ENCODE data around the gene SLC35F6. TPM values are rescaled to one million over a fixed set of nuclear protein-coding genes. Genes with fewer than 3 reads are reported as not detected.
A peak's percentile ranks its signal among the peaks of the same experiment; 100 is the strongest.

SLC35F6 gene
- total RNA-seq, 1 donor, result 83.6 TPM

GRCh38 chr2:26801328-26801727, 37.2 kb downstream of the SLC35F6 start:
- TF ChIP-seq CTCF (IDR thresholded peaks at IDR 0.05; ENCODE audit: extremely low read depth, low read depth, low read length), result no peak
- Histone ChIP-seq H4K20me1 (ENCODE audit: insufficient read depth, low read length) (no peaks in the 10 kb centered on the region), H3K4me3 (ENCODE audit: insufficient read depth, low read length) (no peak overlapping the region), H3K79me2 (ENCODE audit: insufficient read depth, low read length) (no peaks in the 10 kb centered on the region), H3K27ac (ENCODE audit: low read depth, low read length) (no peak overlapping the region), H3K4me2 (ENCODE audit: insufficient read depth, low read length) (no peak overlapping the region), H3K9me3 (ENCODE audit: low read depth, low read length) (no peaks in the 10 kb centered on the region), H2AFZ (ENCODE audit: low read length) (no peak overlapping the region), H3K4me1 (ENCODE audit: insufficient read depth, low read length) (peaks cover 3% of the 10 kb centered on the region), H3K27me3 (ENCODE audit: insufficient read depth, low read length) (no peaks in the 10 kb centered on the region), H3K36me3 (ENCODE audit: insufficient read depth, low read length) (peaks cover 3% of the 10 kb centered on the region)
- DNase-seq (ENCODE audit: insufficient read length, low spot score, missing footprints), result no peak

GRCh38 chr2:26801796-26802195, 37.7 kb downstream of the SLC35F6 start:
- no peak for DNase-seq (ENCODE audit: insufficient read length, low spot score, missing footprints)
- no peak overlapping the region for H2AFZ ChIP-seq (ENCODE audit: low read length)
- H3K27ac ChIP-seq (ENCODE audit: low read depth, low read length), result no peak overlapping the region

GRCh38 chr2:26805241-26805676, 41.2 kb downstream of the SLC35F6 start:
- no peaks in the 10 kb centered on the region for H4K20me1 ChIP-seq (ENCODE audit: insufficient read depth, low read length)
- H3K79me2 ChIP-seq (ENCODE audit: insufficient read depth, low read length), result no peaks in the 10 kb centered on the region
- H3K36me3 ChIP-seq (ENCODE audit: insufficient read depth, low read length), result no peaks in the 10 kb centered on the region
- H3K9me3 ChIP-seq (ENCODE audit: low read depth, low read length), result no peaks in the 10 kb centered on the region
- H3K4me3 ChIP-seq (ENCODE audit: insufficient read depth, low read length), result no peak overlapping the region
- DNase-seq (ENCODE audit: insufficient read length, low spot score, missing footprints), result no peak
- H3K4me1 ChIP-seq (ENCODE audit: insufficient read depth, low read length), result peaks cover 3% of the 10 kb centered on the region
- no peak overlapping the region for H3K4me2 ChIP-seq (ENCODE audit: insufficient read depth, low read length)
- peak overlapping the region; percentile 24 for H3K27ac ChIP-seq (ENCODE audit: low read depth, low read length)
- no peak overlapping the region for H2AFZ ChIP-seq (ENCODE audit: low read length)
- H3K27me3 ChIP-seq (ENCODE audit: insufficient read depth, low read length), result peaks cover 2% of the 10 kb centered on the region
- no peak for TF ChIP-seq CTCF (IDR thresholded peaks at IDR 0.05; ENCODE audit: extremely low read depth, low read depth, low read length)

More at GRCh38 chr2:26801796-26802195, 37.7 kb downstream of the SLC35F6 start:
- H3K4me1 ChIP-seq (ENCODE audit: insufficient read depth, low read length), result peaks cover 3% of the 10 kb centered on the region
- no peak for TF ChIP-seq CTCF (IDR thresholded peaks at IDR 0.05; ENCODE audit: extremely low read depth, low read depth, low read length)
- no peaks in the 10 kb centered on the region for H3K27me3 ChIP-seq (ENCODE audit: insufficient read depth, low read length)
- H3K79me2 ChIP-seq (ENCODE audit: insufficient read depth, low read length), result no peaks in the 10 kb centered on the region
- H4K20me1 ChIP-seq (ENCODE audit: insufficient read depth, low read length), result no peaks in the 10 kb centered on the region
- H3K9me3 ChIP-seq (ENCODE audit: low read depth, low read length), result no peaks in the 10 kb centered on the region
- no peak overlapping the region for H3K4me2 ChIP-seq (ENCODE audit: insufficient read depth, low read length)
- H3K4me3 ChIP-seq (ENCODE audit: insufficient read depth, low read length), result no peak overlapping the region
- H3K36me3 ChIP-seq (ENCODE audit: insufficient read depth, low read length), result no peaks in the 10 kb centered on the region

- peaks cover 7% of the 10 kb centered on the region for H3K27me3 ChIP-seq (ENCODE audit: insufficient read depth, low read length)
- H3K27ac ChIP-seq (ENCODE audit: low read depth, low read length), result no peak overlapping the region
- no peak overlapping the region for H2AFZ ChIP-seq (ENCODE audit: low read length)
- H3K79me2 ChIP-seq (ENCODE audit: insufficient read depth, low read length), result no peaks in the 10 kb centered on the region
- no peak for DNase-seq (ENCODE audit: insufficient read length, low spot score, missing footprints)
- no peak for TF ChIP-seq CTCF (IDR thresholded peaks at IDR 0.05; ENCODE audit: extremely low read depth, low read depth, low read length)
- no peaks in the 10 kb centered on the region for H3K9me3 ChIP-seq (ENCODE audit: low read depth, low read length)
- no peaks in the 10 kb centered on the region for H4K20me1 ChIP-seq (ENCODE audit: insufficient read depth, low read length)
- no peak overlapping the region for H3K4me3 ChIP-seq (ENCODE audit: insufficient read depth, low read length)
- H3K4me2 ChIP-seq (ENCODE audit: insufficient read depth, low read length), result no peak overlapping the region
- peaks cover 3% of the 10 kb centered on the region for H3K4me1 ChIP-seq (ENCODE audit: insufficient read depth, low read length)
- H3K36me3 ChIP-seq (ENCODE audit: insufficient read depth, low read length), result no peaks in the 10 kb centered on the region
Measured at GRCh38 chr2:26807788-26808460, 43.8 kb downstream of the SLC35F6 start.
